GM21381 (cell line): Measurements from ENCODE around the gene C21orf58.
A peak's percentile ranks its signal among the peaks of the same experiment; 100 is the strongest.
"Not testable (repeated sequence)": the region's sequence is repeated elsewhere in the genome, so short reads cannot be mapped to it uniquely, and the experiment has no call there.

ENCODE experiments used
- ATAC-seq: cut with Tn5 transposase; IDR thresholded peaks from one replicate; pipeline ENCODE4 v1.9.1; 2021; ENCODE audit warnings: mild to moderate bottlenecking, moderate library complexity; ENCODE audit not compliant: unreplicated experiment

Gene C21orf58

GRCh38 chr21:46323710-46324389, at the start of gene C21orf58, which contains the start of gene PCNT:
Gene C21orf58, minus strand, starts transcription at chr21:46323870. Its CDS starts 1,132 bp downstream, at chr21:46322738.
Gene PCNT, plus strand, starts transcription at chr21:46324156. Its CDS starts 73 bp downstream, at chr21:46324229.
- ATAC-seq: peak; percentile 74

DNA sequence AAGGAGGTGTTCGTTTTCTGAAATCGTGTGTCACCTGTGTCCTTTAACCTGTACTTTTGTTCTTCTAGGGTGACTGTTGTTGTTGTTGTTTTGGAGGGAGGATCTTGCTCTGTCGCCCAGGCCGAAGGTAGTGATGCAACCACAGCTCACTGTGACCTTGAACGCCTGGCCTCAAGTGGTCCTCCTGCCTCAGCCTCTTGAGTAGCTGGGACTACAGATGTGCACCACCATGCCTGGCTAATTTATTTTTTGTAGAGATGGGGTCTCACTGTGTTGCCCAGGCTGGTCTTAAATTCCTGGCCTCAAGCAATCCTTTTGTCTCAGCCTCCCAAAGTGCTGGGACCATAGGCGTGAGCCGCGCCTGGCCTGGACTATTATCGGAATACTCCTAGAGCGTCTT, 49.3 kb upstream of the C21orf58 start:
- ATAC-seq: not testable (repeated sequence)

DNA sequence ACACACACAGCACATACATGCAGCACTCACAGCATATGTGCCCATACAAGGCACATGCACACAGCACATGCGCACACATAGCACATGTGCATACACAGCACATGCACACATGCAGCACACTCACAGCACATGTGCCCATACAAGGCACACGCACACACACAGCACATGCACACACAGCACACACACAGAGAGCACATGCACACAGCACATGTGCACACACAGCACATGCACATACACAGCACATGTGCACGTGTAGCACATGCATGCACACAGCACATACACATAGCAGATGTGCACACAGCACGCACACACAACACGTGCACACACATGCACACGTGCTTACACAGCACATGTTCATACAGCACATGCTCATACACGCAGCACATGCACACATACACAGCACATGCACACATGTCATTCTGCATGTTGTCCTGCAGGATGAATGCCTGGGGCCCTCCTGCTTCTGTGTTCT, 48.4 kb upstream of the C21orf58 start:
- no peak for ATAC-seq

GRCh38 chr21:46371204-46372013, 47.7 kb upstream of the C21orf58 start:
- ATAC-seq: no peak

- no peak for ATAC-seq
These were observed 46.0 kb upstream of the C21orf58 start for GRCh38 chr21:46369520-46370235.

DNA sequence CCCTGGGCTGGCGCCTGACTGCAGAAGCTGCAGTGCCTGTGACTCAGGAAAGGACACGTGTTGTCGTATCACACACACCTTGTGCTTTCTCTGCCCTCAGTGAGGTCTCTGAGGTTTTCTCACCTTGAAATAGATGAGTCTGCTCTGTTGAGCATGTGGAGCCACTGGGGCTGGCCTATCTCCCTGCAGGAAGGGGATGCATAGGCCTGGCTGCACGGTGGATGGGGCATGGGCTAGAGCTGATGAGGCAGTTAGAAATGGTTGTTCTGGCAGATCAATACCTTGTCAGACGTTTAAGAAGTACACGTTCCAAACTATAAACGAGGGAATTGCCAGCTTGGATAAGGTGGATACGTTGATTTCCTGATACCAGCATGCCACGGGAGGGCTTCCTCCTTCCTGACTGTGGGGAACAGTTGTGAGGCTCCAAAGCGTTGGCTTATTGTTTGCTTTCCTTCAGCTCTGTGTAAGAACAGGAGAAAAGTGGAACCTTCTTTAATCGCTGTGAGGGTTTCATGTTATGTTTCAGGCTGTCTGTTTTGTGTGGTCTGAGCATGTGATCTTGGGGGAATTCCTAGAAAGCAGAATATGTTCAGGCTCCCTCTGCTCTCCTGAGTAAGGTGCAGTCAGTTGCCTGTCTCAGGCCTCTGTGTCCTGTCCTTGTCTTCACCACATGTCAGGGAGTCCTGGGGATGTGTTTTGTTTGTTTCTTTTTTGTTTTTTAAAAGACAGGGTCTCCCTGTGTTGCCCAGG, 45.0 kb upstream of the C21orf58 start:
- peak; percentile 60 for ATAC-seq

- no peak for ATAC-seq
These were observed 43.3 kb upstream of the C21orf58 start for GRCh38 chr21:46366966-46367365.

DNA sequence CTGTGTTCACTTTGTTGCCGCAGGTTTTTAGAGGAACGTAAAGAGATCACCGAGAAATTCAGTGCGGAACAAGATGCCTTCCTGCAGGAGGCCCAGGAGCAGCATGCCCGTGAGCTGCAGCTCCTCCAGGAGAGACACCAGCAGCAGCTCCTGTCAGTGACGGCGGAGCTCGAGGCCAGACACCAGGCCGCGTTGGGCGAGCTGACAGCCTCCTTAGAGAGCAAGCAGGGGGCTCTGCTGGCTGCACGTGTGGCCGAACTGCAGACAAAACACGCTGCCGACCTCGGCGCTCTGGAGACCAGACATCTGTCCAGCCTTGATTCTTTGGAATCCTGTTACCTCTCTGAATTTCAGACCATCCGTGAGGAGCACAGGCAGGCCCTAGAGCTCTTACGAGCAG, 42.9 kb upstream of the C21orf58 start:
- ATAC-seq: no peak

DNA sequence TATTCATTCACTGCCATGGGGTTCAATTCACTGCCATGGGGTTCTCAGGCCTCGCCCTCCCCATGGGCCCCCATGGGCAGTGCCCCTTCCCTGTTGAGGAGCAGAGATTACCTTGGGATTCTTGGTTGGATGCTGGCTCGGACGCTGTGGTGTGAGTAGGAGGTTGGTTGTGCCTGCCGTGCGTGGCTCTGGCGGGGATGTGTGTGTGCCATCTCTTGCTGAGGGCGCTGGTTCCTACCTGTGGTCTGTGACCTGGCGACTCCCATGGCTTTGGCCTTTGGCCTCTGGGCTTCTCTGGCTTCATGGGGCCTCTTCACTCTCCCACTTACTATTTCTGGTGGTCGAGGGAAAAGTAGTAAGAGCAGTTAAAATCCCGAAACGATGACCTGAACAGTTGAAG, 42.4 kb upstream of the C21orf58 start:
- no peak for ATAC-seq

DNA sequence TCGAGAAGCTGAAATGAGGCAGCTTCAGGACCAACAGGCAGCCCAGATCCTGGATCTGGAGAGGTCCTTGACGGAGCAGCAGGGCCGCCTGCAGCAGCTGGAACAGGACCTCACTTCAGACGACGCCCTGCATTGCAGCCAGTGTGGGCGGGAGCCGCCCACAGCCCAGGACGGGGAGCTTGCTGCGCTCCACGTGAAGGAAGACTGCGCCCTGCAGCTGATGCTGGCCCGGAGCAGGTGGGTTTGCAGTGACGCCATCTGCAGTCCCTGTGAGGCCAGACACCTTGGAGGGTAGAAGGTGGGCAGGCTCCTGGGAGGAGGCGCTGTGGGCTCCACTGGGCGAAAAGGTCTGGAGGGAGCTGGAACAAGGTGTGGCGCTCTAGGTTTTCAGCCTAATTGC, 40.0 kb upstream of the C21orf58 start:
- no peak for ATAC-seq

DNA sequence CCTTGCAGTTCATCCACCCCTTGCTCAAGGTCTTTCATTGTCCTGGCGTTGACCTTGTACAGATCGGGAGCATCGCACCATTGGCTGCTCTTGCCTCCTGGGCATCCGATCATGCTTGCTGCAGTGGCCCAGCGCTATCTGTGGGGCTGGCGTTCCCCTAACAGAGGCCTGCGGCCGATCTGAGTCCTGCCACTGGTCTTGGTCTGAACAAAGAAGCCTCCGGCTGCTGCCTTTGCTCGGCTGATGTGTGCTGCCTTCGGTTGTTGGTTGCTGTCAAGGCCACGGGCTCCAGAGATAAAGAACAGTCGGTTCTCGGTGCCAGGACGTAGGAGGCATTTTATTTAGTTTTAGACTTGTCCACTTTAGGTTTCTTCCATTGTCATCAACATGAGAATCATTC, 39.3 kb upstream of the C21orf58 start:
- no peak for ATAC-seq

GRCh38 chr21:46361935-46362334, 38.3 kb upstream of the C21orf58 start:
- ATAC-seq: no peak

- ATAC-seq: no peak
These were observed 37.5 kb upstream of the C21orf58 start for GRCh38 chr21:46361176-46361575.

DNA sequence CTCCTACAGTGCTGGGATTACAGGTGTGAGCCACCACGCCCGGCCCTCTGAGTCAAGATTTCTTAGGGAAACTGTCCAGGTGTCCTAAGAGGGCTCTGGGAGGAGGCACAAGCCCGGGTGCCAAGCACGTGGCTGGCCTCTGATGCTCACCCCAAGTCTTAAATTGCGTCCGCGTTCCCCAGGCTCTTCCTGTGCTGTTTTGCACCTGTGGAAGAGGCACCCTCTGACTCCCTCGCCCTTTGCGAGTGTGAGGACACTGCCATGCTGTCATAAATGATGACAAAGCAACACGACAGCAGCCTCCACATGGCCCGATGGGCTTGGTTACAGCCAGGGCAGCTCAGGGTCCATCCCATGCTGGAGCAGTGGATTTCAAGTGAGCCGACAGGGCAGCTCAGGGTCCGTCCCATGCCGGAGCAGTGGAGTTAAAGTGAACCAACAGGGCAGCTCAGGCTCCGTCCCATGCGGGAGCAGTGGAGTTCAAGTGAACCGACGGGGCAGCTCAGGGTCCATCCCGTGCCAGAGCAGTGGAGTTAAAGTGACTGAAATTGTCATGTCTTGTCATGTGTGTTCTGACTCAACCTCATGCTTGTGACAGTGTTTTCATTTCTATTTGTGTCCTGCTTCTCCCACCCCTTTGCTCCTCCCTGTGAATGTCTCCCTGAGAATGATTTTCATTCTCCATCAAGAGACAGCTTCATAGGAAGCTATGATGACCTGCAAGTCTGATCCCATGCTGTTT, 34.2 kb upstream of the C21orf58 start:
- ATAC-seq: no peak

DNA sequence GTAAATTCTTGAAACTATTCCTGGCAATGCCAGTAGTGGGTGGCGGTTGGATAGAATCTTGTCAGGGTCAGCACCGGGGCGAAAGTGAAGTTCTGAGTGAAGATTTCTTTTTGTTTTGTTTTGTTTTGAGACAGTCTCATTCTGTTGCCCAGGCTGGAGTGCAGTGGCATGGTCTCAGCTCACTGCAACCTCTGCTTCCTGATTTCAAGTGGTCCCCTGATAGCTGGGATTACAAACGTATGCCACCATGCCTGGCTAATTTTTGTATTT, 33.6 kb upstream of the C21orf58 start:
- no peak for ATAC-seq

- ATAC-seq: no peak
These were observed 33.0 kb upstream of the C21orf58 start for GRCh38 chr21:46356494-46357334.

DNA sequence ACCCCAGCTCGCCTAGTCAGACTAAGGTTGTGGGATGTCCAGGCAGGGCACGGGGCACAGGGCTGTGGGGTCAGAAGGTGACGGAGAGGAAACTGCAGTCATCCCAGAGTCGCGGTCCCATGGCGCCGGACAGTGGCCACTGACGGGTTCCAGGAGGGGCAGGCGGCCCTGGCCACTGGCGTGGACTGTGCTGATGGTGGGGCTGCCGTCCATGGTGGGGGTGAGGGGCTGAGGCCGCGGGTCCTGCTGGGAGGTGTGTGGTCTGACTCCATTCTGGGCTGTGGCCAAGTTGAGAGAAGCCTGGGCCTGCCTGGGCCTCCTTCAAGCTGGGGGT, 32.3 kb upstream of the C21orf58 start:
- no peak for ATAC-seq

DNA sequence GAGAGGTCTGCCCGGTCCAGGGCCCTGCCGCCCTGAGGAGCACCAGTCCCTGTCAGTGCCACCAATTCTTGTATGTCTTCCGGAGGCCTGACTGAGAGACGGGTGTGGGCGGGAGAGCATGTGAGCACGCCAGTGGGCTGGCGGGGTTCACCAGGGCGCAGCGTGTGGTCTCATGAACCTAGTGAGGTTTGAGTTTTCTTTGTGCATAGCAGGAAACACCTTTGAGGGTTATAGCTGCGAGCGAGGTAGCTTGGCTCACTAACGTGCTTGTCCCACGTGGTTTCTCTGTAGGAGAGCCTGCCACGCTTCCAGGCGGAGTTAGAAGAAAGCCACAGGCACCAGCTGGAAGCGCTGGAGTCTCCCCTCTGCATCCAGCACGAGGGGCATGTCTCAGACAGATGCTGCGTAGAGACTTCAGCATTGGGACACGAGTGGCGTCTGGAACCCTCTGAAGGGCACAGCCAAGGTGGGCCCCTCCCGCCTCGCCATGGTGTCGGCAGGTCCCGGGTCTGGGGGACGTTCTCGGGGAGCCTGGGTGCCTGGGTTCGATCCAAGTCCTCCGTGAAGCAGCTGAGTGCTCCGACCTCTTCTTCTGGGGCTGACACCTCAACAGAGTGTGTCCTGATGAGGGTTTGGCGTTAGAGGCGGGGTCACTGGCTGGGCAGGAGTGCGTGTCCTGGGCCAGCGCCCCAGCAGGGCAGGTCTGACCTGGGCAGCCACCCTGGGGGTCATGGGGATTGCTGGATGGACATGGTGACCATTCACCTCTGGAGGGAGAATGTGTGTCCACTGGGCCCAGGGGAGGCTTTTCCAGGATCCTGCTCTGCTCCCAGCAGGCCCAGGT, 31.7 kb upstream of the C21orf58 start:
- no peak for ATAC-seq

GRCh38 chr21:46354518-46354917, 30.8 kb upstream of the C21orf58 start:
- ATAC-seq: no peak
